Stomach (tissue), 9 donors: Measurements from ENCODE around the gene AADAC. TPM values are rescaled to one million over a fixed set of nuclear protein-coding genes. Genes with fewer than 3 reads are reported as not detected.

ENCODE experiments used
- DNase-seq, 2 donors: peaks; one replicate each; pipeline versions ENCODE4 v3.0.0 to v3.0.0-alpha.2; 2013 to 2019
- H3K27ac ChIP-seq, 5 donors: fragments of 200-600 bp in 4 of 5; sonication (generic) in 4 of 5; one replicate each; pipeline ENCODE4 v1.5.1; 2013 to 2019; ENCODE audit warnings: mild to moderate bottlenecking in 1 of 5, moderate library complexity in 1 of 5
- H3K27me3 ChIP-seq, 3 donors: fragments of 200-600 bp; sonication (generic); one replicate each; pipeline ENCODE4 v1.5.1; 2017 to 2019; ENCODE audit warnings: mixed run types in 1 of 3
- H3K36me3 ChIP-seq, 4 donors: fragments of 200-600 bp; sonication (generic); 1 replicate in 3 of 4; 2 replicates in 1 of 4; pipeline ENCODE4 v1.5.1; 2016 to 2019
- H3K4me1 ChIP-seq, 4 donors: fragments of 200-600 bp; sonication (generic); one replicate each; pipeline ENCODE4 v1.5.1; 2016 to 2019
- H3K4me3 ChIP-seq, 4 donors: fragments of 200-600 bp; sonication (generic) in 3 of 4; one replicate each; pipeline ENCODE4 v1.5.1; 2016 to 2019; ENCODE audit warnings: mild to moderate bottlenecking in 1 of 4
- H3K9me3 ChIP-seq, 4 donors: fragments of 200-600 bp; sonication (generic); one replicate each; pipeline ENCODE4 v1.5.1; 2016 to 2019
- CTCF ChIP-seq, 7 experiments: fragments of 450-650 bp in 4 of 7; fragments of 200-600 bp in 3 of 7; sonication (generic) in 3 of 7; IDR thresholded peaks; one replicate each; pipeline ENCODE4 v1.5.1; 2016 to 2019; ENCODE audit warnings: antibody characterized with exemption in 7 of 7, control low read depth in 2 of 7, mild to moderate bottlenecking in 1 of 7
- EP300 ChIP-seq: sonication (generic); formaldehyde crosslinking; IDR thresholded peaks from one replicate; pipeline ENCODE4 v1.6.1; 2017; ENCODE audit warnings: antibody characterized with exemption
- POLR2A ChIP-seq, 4 donors: fragments of 450-650 bp; IDR thresholded peaks; one replicate each; pipeline ENCODE4 v1.6.1; 2016; ENCODE audit warnings: antibody characterized with exemption in 4 of 4, control low read depth in 2 of 4, mild to moderate bottlenecking in 1 of 4, moderate library complexity in 1 of 4
- POLR2AphosphoS5 ChIP-seq, 3 donors: sonication (generic); formaldehyde crosslinking; IDR thresholded peaks; one replicate each; pipeline ENCODE4 v1.6.1; 2016; ENCODE audit warnings: antibody characterized with exemption in 3 of 3
- WGBS, 5 donors: extraction: QIAGEN DNeasy Blood & Tissue Kit in 3 of 5; methylation state at CpG; one replicate each; pipeline versions ENCODE4 v1.1.5 to v1.1.7; 2013 to 2018; 5-methylcytosine and 5-hydroxymethylcytosine counted together
- intact Hi-C: fragments of 100-400 bp; cut with DNase I; formaldehyde crosslinking; loops from one replicate; pipeline ENCODE4 v1.15.1; 2023; ENCODE audit warnings: low total_unique reads
- polyA plus RNA-seq, 3 donors: library from polyadenylated mRNA; stranded (reverse); fragments of 200-250 nt; gene quantifications; one replicate each; pipeline ENCODE4 v1.2.3, GENCODE V29; 2013
- total RNA-seq, 5 donors: library from RNA; depleted of rRNA; stranded (reverse); fragments of >200 nt; gene quantifications; one replicate each; pipeline versions ENCODE4 v1.1.0 to v1.2.3, GENCODE V29; 2014 to 2016
- donor health status: healthy with polysubstance abuse.
- donor health status: Bipolar disorder and iron deficiency.
- donor health status: healthy.

The AADAC gene
- total and polyA plus RNA-seq, 8 donors: 0.35 to 54.7 (median 9.8) TPM; not detected in 3

DNA sequence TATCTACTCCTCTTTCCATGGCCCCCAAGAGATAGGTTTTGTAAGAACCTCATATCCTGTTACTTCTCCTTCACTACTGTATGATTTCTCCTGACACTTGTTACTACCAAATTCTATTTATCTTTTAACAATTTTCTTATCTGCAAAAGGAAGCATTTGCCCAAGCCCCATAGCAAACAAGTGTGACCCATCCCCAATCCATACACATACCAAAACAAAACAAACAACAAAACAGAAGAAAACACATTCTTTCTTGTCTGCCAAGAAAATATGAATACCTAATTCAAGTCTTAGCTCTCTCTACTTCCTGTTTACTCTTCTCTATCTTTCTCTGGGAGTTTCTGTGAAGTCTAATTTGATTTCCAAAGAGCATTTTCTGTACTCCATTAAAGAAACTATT lies 39.0 kb upstream of the AADAC start:
- Histone ChIP-seq H3K27ac (no peak overlapping the region), H3K4me1 (peaks cover 13 to 23% (median 17%) of the 10 kb centered on the region in 4 donors), H3K36me3 (no peaks in the 10 kb centered on the region), H3K9me3 (no peaks in the 10 kb centered on the region), H3K4me3 (no peak overlapping the region), H3K27me3 (no peaks in the 10 kb centered on the region)
- no peak for DNase-seq
- intact Hi-C loops: no loop called here
- TF ChIP-seq POLR2AphosphoS5 (IDR thresholded peaks at IDR 0.05) (no peak), EP300 (no peak), POLR2A (IDR thresholded peaks at IDR 0.05) (no peak), CTCF (IDR thresholded peaks at IDR 0.05) (no peak)

- DNase-seq: no peak
- H3K27me3 ChIP-seq: no peaks in the 10 kb centered on the region
- no peak overlapping the region for H3K4me3 ChIP-seq
- no peak overlapping the region for H3K27ac ChIP-seq
- TF ChIP-seq EP300: no peak
- no peak for TF ChIP-seq POLR2A (IDR thresholded peaks at IDR 0.05)
- TF ChIP-seq POLR2AphosphoS5 (IDR thresholded peaks at IDR 0.05): no peak
- TF ChIP-seq CTCF (IDR thresholded peaks at IDR 0.05): no peak
- no peaks in the 10 kb centered on the region for H3K36me3 ChIP-seq
- H3K4me1 ChIP-seq: peaks cover 11 to 16% (median 13%) of the 10 kb centered on the region in 4 donors
- 49 to 73% (median 69%) methylated on average over 4 of the region's 4 CpGs for WGBS, 5 donors
- intact Hi-C loops: no loop called here
- H3K9me3 ChIP-seq: no peaks in the 10 kb centered on the region
Measured at GRCh38 chr3:151775314-151776258, 38.3 kb upstream of the AADAC start.

- DNase-seq: no peak
- no peak for TF ChIP-seq POLR2A (IDR thresholded peaks at IDR 0.05)
- no peak for TF ChIP-seq CTCF (IDR thresholded peaks at IDR 0.05)
- no peak for TF ChIP-seq EP300
- no peak for TF ChIP-seq POLR2AphosphoS5 (IDR thresholded peaks at IDR 0.05)
- H3K36me3 ChIP-seq: no peaks in the 10 kb centered on the region
- WGBS, 5 donors: 32 to 73% (median 55%) methylated on average over 1 of the region's 1 CpG
- H3K4me3 ChIP-seq: no peak overlapping the region
- peaks cover 4 to 9% (median 6%) of the 10 kb centered on the region in 4 donors for H3K4me1 ChIP-seq
- intact Hi-C loops: no loop called here
- H3K27me3 ChIP-seq: no peaks in the 10 kb centered on the region
- no peaks in the 10 kb centered on the region for H3K9me3 ChIP-seq
- no peak overlapping the region for H3K27ac ChIP-seq
Measured at GRCh38 chr3:151776259-151776740, 37.6 kb upstream of the AADAC start.

- intact Hi-C loops: no loop called here
- Histone ChIP-seq H3K36me3 (no peaks in the 10 kb centered on the region), H3K9me3 (no peaks in the 10 kb centered on the region), H3K4me3 (no peak overlapping the region), H3K4me1 (no peaks in the 10 kb centered on the region), H3K27me3 (no peaks in the 10 kb centered on the region), H3K27ac (no peak overlapping the region)
- no peak for DNase-seq
- no peak for TF ChIP-seq CTCF (IDR thresholded peaks at IDR 0.05)
- no peak for TF ChIP-seq POLR2A (IDR thresholded peaks at IDR 0.05)
- TF ChIP-seq POLR2AphosphoS5 (IDR thresholded peaks at IDR 0.05): no peak
- no peak for TF ChIP-seq EP300
- WGBS, 5 donors: 85 to 92% (median 91%) methylated on average over 2 of the region's 2 CpGs
Measured at GRCh38 chr3:151777880-151778279, 36.0 kb upstream of the AADAC start.
